CD4-positive, alpha-beta T cell treated with Interleukin-4 for 1 hour (primary cell): ENCODE data around the gene LARP4B.

Experiments
- DNase-seq, 2 donors: peaks; one replicate each; pipeline ENCODE4 v3.0.0-alpha.2; 2020 to 2022

LARP4B gene

GRCh38 chr10:759898-760477 lies 171.5 kb downstream of the LARP4B start:
- no peak for DNase-seq
